Stimulated activated CD4-positive, alpha-beta T cell treated with anti-CD3 and anti-CD28 coated beads, Interleukin-1b, Interleukin-23, amount 100 ng/mL, for 48 hours (primary cell): ENCODE data around the gene CERS6.

ENCODE experiments used
- DNase-seq: peaks from one replicate; pipeline ENCODE4 v3.0.0-alpha.2; 2020

Gene CERS6

GRCh38 chr2:168683996-168684395 is 227.9 kb downstream of the CERS6 start:
- DNase-seq, result no peak

DNA sequence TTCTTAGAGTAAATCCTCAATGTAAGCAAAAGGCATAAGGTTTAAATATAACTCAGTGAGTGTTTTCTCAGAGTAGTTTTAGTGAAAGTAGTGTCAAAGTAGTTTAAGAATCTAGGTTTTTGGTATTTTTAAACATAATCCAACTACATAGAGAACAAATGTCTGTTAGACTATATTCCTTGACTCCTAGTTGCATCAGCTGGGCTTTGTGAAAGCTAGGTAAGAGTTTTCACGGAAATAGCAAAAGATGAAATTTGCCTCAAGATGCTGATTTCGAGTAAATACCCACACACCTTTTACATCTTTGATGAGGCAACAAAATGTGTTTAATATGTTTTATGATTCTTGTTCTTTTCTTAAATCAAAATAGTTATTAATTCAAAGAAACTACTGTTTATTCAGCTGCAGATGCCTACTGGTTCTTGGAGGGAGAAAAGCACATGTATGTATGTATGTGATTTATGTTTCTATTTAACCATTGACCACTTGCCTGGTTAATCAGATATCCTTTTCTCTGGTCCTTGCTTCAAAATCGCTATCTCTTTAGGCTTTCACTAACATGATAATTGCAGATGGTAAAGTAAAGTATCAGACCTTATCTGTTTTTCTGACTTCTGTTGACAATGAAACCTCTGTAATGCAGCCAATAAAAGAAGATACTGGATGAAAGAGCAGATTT is 229.0 kb downstream of the CERS6 start:
- DNase-seq, result no peak

DNA sequence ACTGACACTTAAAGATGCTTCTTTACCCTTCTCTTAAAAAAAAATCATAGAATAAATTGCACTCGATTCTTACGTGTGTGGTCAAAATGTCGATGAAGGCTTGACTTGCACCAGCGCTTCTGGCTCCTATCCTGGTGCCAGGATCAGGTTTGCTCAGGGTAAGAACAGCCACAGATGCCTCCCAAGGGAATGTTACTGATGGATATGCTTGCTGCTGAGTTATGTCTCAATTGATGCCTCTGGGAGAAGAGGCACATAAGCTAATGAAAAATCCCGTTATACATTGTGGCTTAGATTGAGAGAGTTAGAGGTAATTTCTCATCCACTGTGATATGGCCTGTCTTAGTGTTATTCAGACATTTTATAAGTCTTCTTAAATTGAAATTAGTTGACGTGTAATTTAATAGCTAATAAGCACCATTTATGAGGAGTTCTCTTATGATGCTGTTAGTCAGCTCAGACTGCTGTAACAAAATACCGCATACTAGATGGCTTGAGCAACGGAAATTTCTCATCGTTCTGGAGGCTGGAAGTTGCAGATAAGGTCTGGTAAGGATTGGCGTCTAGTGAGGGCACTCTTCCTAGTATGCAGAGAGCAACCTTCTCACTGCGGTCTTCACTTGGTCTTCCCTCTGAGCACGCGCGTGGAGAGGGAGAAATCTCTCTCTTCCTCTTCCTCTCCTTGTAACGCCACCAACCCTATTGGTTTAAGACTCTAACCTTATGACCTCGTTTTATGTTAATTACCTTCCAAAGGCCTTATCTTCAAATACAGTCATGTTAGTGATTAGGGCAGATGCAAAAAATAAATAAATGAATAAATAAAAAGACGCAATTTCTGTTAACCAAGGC is 229.8 kb downstream of the CERS6 start:
- no peak for DNase-seq

GRCh38 chr2:168686452-168687191 is 230.6 kb downstream of the CERS6 start:
- no peak for DNase-seq

- DNase-seq, result no peak
These were observed 231.2 kb downstream of the CERS6 start for GRCh38 chr2:168687314-168687713.

DNA sequence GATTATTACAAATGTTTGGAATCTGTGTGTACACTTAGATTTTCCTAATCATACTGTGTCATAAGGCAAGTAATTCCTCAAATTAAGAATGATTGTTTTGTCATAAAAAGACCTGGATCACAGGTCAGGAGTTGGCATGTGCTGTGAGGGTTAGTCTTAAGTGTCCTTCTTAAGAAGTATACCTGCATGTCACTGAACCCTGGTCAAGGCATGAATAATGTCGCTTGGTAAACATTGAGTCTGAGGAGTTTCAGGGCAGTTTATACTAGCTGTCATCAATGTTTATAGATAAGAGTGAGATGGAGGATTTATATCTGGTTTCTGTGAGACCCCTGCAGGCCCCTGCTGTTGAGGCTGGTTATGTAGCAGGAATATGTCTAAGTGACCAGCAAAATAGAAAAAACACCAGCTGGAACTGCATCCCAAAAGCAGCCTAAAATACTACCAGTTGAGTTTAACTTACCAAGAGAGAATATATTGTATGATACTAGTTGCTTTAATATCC is 234.4 kb downstream of the CERS6 start:
- no peak for DNase-seq

- no peak for DNase-seq
These were observed 235.1 kb downstream of the CERS6 start for GRCh38 chr2:168691221-168691620.

GRCh38 chr2:168692132-168692744 is 236.2 kb downstream of the CERS6 start:
- no peak for DNase-seq

DNA sequence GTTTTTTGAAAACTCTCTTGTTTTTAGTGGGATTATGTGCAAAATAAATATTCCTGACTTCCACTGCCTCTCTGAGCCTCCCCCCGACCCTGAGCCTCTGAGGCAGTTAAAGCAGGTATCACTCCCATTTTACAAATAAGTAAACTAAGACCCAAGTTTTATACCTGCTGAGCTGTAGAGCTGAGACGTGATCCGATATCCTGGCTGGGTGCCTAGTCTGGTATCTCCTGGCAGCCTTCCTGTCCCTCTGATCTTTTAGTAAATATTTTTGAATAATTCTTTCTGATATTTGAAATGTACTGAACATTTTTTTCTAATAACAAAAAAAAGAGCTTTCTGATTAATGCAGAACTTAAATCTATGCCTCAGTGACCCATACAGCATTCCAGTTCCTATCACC is 238.1 kb downstream of the CERS6 start:
- DNase-seq, result no peak

- no peak for DNase-seq
These were observed 238.8 kb downstream of the CERS6 start for GRCh38 chr2:168694866-168695265.

- DNase-seq, result no peak
These were observed 241.6 kb downstream of the CERS6 start for GRCh38 chr2:168697668-168698121.

- no peak for DNase-seq
These were observed 242.9 kb downstream of the CERS6 start for GRCh38 chr2:168698969-168699368.

GRCh38 chr2:168699844-168700417 is 243.9 kb downstream of the CERS6 start:
- no peak for DNase-seq

DNA sequence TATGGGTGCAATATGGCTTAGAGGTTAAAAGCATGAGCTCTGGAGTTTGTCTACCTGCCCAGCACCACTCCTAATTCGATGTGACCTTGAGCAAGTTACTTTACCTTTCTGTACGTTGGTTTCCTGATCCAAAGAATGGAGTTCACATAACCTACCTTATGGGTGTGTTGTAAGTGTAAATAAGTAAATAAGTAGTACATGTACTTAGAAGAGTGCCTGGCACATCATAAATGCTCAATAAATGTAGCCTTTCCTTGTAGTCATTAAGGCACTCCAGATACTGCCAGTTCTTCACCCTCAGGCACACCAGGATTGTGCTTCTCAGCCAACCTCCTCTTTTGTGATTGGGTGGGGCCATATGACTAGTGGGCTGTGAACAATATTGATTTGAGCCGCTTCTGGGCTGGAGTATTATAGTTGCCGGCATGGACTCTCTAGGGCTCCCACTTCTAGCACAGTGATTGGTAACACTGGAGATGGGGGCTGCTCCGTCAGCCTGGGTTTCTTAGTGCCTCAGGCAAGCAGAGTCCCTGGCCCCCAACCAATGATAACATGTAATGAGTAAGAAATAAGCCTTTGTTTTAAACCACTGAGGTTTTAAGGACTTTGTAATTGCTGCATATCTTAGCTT is 244.7 kb downstream of the CERS6 start:
- no peak for DNase-seq

DNA sequence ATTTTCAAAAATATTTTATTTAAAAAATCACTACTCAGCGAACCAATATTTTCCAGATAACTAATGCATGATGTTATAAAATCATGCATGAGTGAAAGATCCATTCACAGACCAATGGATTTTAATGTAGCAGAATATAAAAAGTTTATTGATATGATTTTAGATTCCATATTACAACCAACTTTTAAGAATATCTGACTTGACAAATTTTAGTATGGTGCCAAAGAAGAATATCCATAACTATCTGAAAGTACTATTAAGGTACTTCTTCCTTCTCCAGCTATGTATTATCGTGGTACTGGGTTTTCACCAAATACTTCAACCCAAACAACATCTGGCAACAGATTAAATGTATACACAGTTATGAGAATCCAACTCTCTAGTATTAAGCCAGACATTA is 246.5 kb downstream of the CERS6 start:
- no peak for DNase-seq

- no peak for DNase-seq
These were observed 247.9 kb downstream of the CERS6 start for GRCh38 chr2:168703926-168704325.

- DNase-seq, result no peak
These were observed 249.7 kb downstream of the CERS6 start for GRCh38 chr2:168705534-168706470.

GRCh38 chr2:168706806-168707205 is 250.7 kb downstream of the CERS6 start:
- DNase-seq, result no peak

- no peak for DNase-seq
These were observed 252.0 kb downstream of the CERS6 start for GRCh38 chr2:168708080-168708479.

GRCh38 chr2:168710754-168711467 is 254.8 kb downstream of the CERS6 start:
- DNase-seq, result no peak
